CD4-positive, alpha-beta memory T cell (primary cell): Measurements from ENCODE around the gene KANSL1. TPM values are rescaled to one million over a fixed set of nuclear protein-coding genes. Genes with fewer than 3 reads are reported as not detected.

Source experiments
- CTCF ChIA-PET: fragments of 350-600 bp; sonication (Branson Sonifier 250); formaldehyde crosslinking; loops from one replicate; lab custom pipeline; 2021; ENCODE audit warnings: inconsistent platforms; ENCODE audit not compliant: partially characterized antibody; lab: Charles Lee
- POLR2A ChIA-PET: fragments of 350-600 bp; sonication (Branson Sonifier 250); formaldehyde crosslinking; loops from one replicate; lab custom pipeline; 2021; ENCODE audit not compliant: partially characterized antibody; lab: Charles Lee
- DNase-seq, 5 donors: peaks; one replicate each; pipeline versions ENCODE4 v3.0.0 to v3.0.0-alpha.2; 2020 to 2022; ENCODE audit warnings: mixed read lengths in 1 of 5
- H3K27ac ChIP-seq: one replicate; pipeline ENCODE4 v1.7.0; 2013; ENCODE audit warnings: low read depth, low read length
- H3K27me3 ChIP-seq: 2 replicates; pipeline ENCODE4 v1.7.0; 2013; ENCODE audit warnings: mild to moderate bottlenecking, low read length, moderate library complexity; ENCODE audit not compliant: insufficient read depth
- H3K36me3 ChIP-seq: 2 replicates; pipeline ENCODE4 v1.7.0; 2013; ENCODE audit warnings: mild to moderate bottlenecking, low read length, moderate library complexity; ENCODE audit not compliant: insufficient read depth
- H3K4me1 ChIP-seq: 2 replicates; pipeline ENCODE4 v1.7.0; 2013; ENCODE audit warnings: mild to moderate bottlenecking, low read length, moderate library complexity; ENCODE audit not compliant: insufficient read depth
- H3K4me3 ChIP-seq, 2 donors: one replicate each; pipeline ENCODE4 v1.7.0; 2013; ENCODE audit warnings: low read length in 2 of 2, mild to moderate bottlenecking in 1 of 2
- H3K9me3 ChIP-seq, 2 donors: one replicate each; pipeline ENCODE4 v1.7.0; 2013; ENCODE audit warnings: low read length in 2 of 2, control low read depth in 1 of 2; ENCODE audit not compliant: control insufficient read depth in 1 of 2
- H3K27ac Mint-ChIP-seq, 7 donors: one replicate each; pipeline ENCODE4 v1.8.0; 2020 to 2021; ENCODE audit warnings: mixed read lengths in 7 of 7, mild to moderate bottlenecking in 6 of 7, inconsistent platforms in 3 of 7, moderate library complexity in 3 of 7
- H3K27me3 Mint-ChIP-seq, 2 donors: one replicate each; pipeline ENCODE4 v1.8.0; 2020 to 2021; ENCODE audit warnings: mixed read lengths in 2 of 2
- H3K36me3 Mint-ChIP-seq, 2 donors: one replicate each; pipeline ENCODE4 v1.8.0; 2020 to 2021; ENCODE audit warnings: mixed read lengths in 2 of 2, inconsistent platforms in 1 of 2, mild to moderate bottlenecking in 1 of 2
- H3K4me1 Mint-ChIP-seq, 4 donors: one replicate each; pipeline ENCODE4 v1.8.0; 2020 to 2021; ENCODE audit warnings: mixed read lengths in 4 of 4, mild to moderate bottlenecking in 1 of 4
- H3K4me3 Mint-ChIP-seq, 8 donors: one replicate each; pipeline ENCODE4 v1.8.0; 2020 to 2021; ENCODE audit warnings: mixed read lengths in 8 of 8, mild to moderate bottlenecking in 7 of 8, moderate library complexity in 6 of 8, inconsistent platforms in 3 of 8
- H3K9me3 Mint-ChIP-seq, 8 donors: one replicate each; pipeline ENCODE4 v1.8.0; 2020 to 2021; ENCODE audit warnings: mixed read lengths in 8 of 8, mild to moderate bottlenecking in 5 of 8, inconsistent platforms in 3 of 8, moderate library complexity in 1 of 8
- intact Hi-C: fragments of 100-400 bp; cut with micrococcal nuclease; formaldehyde crosslinking; loops from one replicate; pipeline ENCODE4 v1.15.1; 2023
- polyA plus RNA-seq, 2 donors: library from polyadenylated mRNA; unstranded; fragments of 300-500 nt; fragmentation: Illumina TruSeq; gene quantifications; one replicate each; pipeline ENCODE4 v1.2.3, GENCODE V29; 2021
- total RNA-seq, 2 experiments: library from RNA; stranded (reverse); gene quantifications; one replicate each; pipeline ENCODE4 v1.2.3, GENCODE V29; 2021

The KANSL1 gene
- total and polyA plus RNA-seq, 4 experiments from 2014 or later = 6.7 to 206 (median 107) TPM

GRCh38 chr17:46012506-46013079 lies 180.6 kb downstream of the KANSL1 start:
- H3K9me3 ChIP-seq = no peaks in the 10 kb centered on the region
- intact Hi-C loops = no loop called here
- no peak overlapping the region for H3K4me3 ChIP-seq
- no peaks in the 10 kb centered on the region for H3K4me1 ChIP-seq
- Mint-ChIP-seq H3K9me3 (peaks cover 0 to 1% (median 0%) of the 10 kb centered on the region in 8 donors), H3K4me1 (no peaks in the 10 kb centered on the region), H3K36me3 (no peaks in the 10 kb centered on the region), H3K4me3 (no peak overlapping the region), H3K27me3 (no peaks in the 10 kb centered on the region), H3K27ac (peak overlapping the region in 2 of 7 donors; percentile 24 to 70)
- no peak overlapping the region for H3K27ac ChIP-seq
- DNase-seq = no peak
- no peaks in the 10 kb centered on the region for H3K36me3 ChIP-seq
- ChIA-PET CTCF (interaction anchor here (1.2 to 1.4 kb wide), 2 partner anchors 12 to 200 kb away, joined by 3 to 4 read pairs; no protein-coding TSS in a partner anchor), POLR2A (interaction anchor here (1.1 kb wide), 1 partner anchor 8 kb away, joined by 3 read pairs; no protein-coding TSS in a partner anchor)
- no peaks in the 10 kb centered on the region for H3K27me3 ChIP-seq

DNA sequence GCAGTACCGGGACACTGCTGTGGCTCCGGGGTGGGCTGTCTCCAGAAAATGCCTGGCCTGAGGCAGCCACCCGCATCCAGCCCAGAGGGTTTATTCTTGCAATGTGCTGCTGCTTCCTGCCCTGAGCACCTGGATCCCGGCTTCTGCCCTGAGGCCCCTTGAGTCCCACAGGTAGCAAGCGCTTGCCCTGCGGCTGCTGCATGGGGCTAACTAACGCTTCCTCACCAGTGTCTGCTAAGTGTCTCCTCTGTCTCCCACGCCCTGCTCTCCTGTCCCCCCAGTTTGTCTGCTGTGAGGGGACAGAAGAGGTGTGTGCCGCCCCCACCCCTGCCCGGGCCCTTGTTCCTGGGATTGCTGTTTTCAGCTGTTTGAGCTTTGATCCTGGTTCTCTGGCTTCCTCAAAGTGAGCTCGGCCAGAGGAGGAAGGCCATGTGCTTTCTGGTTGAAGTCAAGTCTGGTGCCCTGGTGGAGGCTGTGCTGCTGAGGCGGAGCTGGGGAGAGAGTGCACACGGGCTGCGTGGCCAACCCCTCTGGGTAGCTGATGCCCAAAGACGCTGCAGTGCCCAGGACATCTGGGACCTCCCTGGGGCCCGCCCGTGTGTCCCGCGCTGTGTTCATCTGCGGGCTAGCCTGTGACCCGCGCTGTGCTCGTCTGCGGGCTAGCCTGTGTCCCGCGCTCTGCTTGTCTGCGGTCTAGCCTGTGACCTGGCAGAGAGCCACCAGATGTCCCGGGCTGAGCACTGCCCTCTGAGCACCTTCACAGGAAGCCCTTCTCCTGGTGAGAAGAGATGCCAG lies 181.3 kb downstream of the KANSL1 start:
- Mint-ChIP-seq H3K9me3 (peaks cover 0 to 1% (median 0%) of the 10 kb centered on the region in 8 donors), H3K36me3 (no peaks in the 10 kb centered on the region), H3K27me3 (no peaks in the 10 kb centered on the region), H3K27ac (no peak overlapping the region), H3K4me1 (no peaks in the 10 kb centered on the region), H3K4me3 (no peak overlapping the region)
- no peak for DNase-seq
- Histone ChIP-seq H3K4me3 (no peak overlapping the region), H3K27ac (no peak overlapping the region), H3K36me3 (no peaks in the 10 kb centered on the region), H3K27me3 (no peaks in the 10 kb centered on the region), H3K9me3 (no peaks in the 10 kb centered on the region), H3K4me1 (no peaks in the 10 kb centered on the region)
- CTCF ChIA-PET = interaction anchor here (1.2 to 1.4 kb wide), 2 partner anchors 11 to 201 kb away, joined by 3 to 4 read pairs; no protein-coding TSS in a partner anchor
- intact Hi-C loops = no loop called here
- POLR2A ChIA-PET = interaction anchor here (1.1 kb wide), 1 partner anchor 9 kb away, joined by 3 read pairs; no protein-coding TSS in a partner anchor

DNA sequence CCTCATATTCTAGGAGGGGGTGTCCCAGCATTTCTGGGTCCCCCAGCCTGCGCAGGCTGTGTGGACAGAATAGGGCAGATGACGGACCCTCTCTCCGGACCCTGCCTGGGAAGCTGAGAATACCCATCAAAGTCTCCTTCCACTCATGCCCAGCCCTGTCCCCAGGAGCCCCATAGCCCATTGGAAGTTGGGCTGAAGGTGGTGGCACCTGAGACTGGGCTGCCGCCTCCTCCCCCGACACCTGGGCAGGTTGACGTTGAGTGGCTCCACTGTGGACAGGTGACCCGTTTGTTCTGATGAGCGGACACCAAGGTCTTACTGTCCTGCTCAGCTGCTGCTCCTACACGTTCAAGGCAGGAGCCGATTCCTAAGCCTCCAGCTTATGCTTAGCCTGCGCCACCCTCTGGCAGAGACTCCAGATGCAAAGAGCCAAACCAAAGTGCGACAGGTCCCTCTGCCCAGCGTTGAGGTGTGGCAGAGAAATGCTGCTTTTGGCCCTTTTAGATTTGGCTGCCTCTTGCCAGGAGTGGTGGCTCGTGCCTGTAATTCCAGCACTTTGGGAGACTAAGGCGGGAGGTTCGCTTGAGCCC lies 182.5 kb downstream of the KANSL1 start:
- no peak for DNase-seq
- peaks cover 0 to 1% (median 0%) of the 10 kb centered on the region in 8 donors for H3K9me3 Mint-ChIP-seq
- POLR2A ChIA-PET = no interaction called here

GRCh38 chr17:46009681-46010596 lies 183.3 kb downstream of the KANSL1 start:
- Histone ChIP-seq H3K4me1 (no peaks in the 10 kb centered on the region), H3K36me3 (no peaks in the 10 kb centered on the region), H3K27ac (no peak overlapping the region), H3K9me3 (no peaks in the 10 kb centered on the region), H3K27me3 (no peaks in the 10 kb centered on the region), H3K4me3 (no peak overlapping the region)
- H3K36me3 Mint-ChIP-seq = no peaks in the 10 kb centered on the region
- ChIA-PET POLR2A (no interaction called here), CTCF (no interaction called here)
- H3K4me3 Mint-ChIP-seq = no peak overlapping the region
- intact Hi-C loops = no loop called here
- H3K4me1 Mint-ChIP-seq = no peaks in the 10 kb centered on the region
- peaks cover 0 to 1% (median 0%) of the 10 kb centered on the region in 8 donors for H3K9me3 Mint-ChIP-seq
- peaks cover 0 to 2% of the 10 kb centered on the region in 2 donors for H3K27me3 Mint-ChIP-seq
- DNase-seq = no peak
- no peak overlapping the region for H3K27ac Mint-ChIP-seq

More for the DNA sequence above, 182.5 kb downstream of the KANSL1 start:
- Histone ChIP-seq H3K4me1 (no peaks in the 10 kb centered on the region), H3K4me3 (no peak overlapping the region), H3K27ac (no peak overlapping the region), H3K27me3 (no peaks in the 10 kb centered on the region), H3K36me3 (no peaks in the 10 kb centered on the region), H3K9me3 (no peaks in the 10 kb centered on the region)
- CTCF ChIA-PET = interaction anchor here (0.9 to 1.4 kb wide), 2 partner anchors 8 to 10 kb away, joined by 4 read pairs; no protein-coding TSS in a partner anchor
- H3K4me3 Mint-ChIP-seq = no peak overlapping the region
- no peaks in the 10 kb centered on the region for H3K4me1 Mint-ChIP-seq
- intact Hi-C loops = no loop called here
- H3K27ac Mint-ChIP-seq = no peak overlapping the region
- H3K36me3 Mint-ChIP-seq = no peaks in the 10 kb centered on the region
- peaks cover 0 to 2% of the 10 kb centered on the region in 2 donors for H3K27me3 Mint-ChIP-seq

DNA sequence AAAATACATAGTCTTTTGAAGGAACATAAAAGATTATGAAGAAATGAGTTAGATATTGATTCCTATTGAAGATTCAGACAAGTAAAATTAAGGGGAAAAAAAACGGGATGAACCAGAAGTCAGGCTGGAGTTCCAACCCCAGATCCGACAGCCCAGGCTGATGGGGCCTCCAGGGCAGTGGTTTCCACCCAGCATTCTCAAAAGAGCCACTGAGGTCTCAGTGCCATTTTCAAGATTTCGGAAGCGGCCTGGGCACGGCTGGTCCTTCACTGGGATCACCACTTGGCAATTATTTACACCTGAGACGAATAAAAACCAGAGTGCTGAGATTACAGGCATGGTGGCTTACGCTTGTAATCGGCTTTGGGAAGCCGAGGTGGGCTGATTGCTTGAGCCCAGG lies 184.6 kb downstream of the KANSL1 start:
- H3K9me3 ChIP-seq = no peaks in the 10 kb centered on the region
- H3K4me1 Mint-ChIP-seq = no peaks in the 10 kb centered on the region
- peaks cover 0 to 1% (median 0%) of the 10 kb centered on the region in 8 donors for H3K9me3 Mint-ChIP-seq
- H3K36me3 ChIP-seq = no peaks in the 10 kb centered on the region
- H3K27me3 ChIP-seq = no peaks in the 10 kb centered on the region
- POLR2A ChIA-PET = interaction anchor here (0.6 kb wide), 1 partner anchor 149 kb away, joined by 3 read pairs; no protein-coding TSS in a partner anchor
- no peak overlapping the region for H3K4me3 Mint-ChIP-seq
- CTCF ChIA-PET = interaction anchor here (0.6 to 1.1 kb wide), 2 partner anchors 184 to 204 kb away, joined by 3 read pairs; partner anchors contain the start of gene KANSL1
- H3K36me3 Mint-ChIP-seq = no peaks in the 10 kb centered on the region
- no peaks in the 10 kb centered on the region for H3K4me1 ChIP-seq
- DNase-seq = no peak
- no peak overlapping the region for H3K4me3 ChIP-seq
- no peak overlapping the region for H3K27ac ChIP-seq
- intact Hi-C loops = no loop called here
- peaks cover 0 to 2% of the 10 kb centered on the region in 2 donors for H3K27me3 Mint-ChIP-seq
- no peak overlapping the region for H3K27ac Mint-ChIP-seq

- Histone ChIP-seq H3K4me1 (peaks cover 4% of the 10 kb centered on the region), H3K27ac (no peak overlapping the region), H3K27me3 (no peaks in the 10 kb centered on the region), H3K9me3 (no peaks in the 10 kb centered on the region), H3K36me3 (no peaks in the 10 kb centered on the region), H3K4me3 (no peak overlapping the region)
- intact Hi-C loops = no loop called here
- peaks cover 0 to 1% (median 0%) of the 10 kb centered on the region in 8 donors for H3K9me3 Mint-ChIP-seq
- no peak overlapping the region for H3K27ac Mint-ChIP-seq
- peaks cover 0 to 2% of the 10 kb centered on the region in 2 donors for H3K27me3 Mint-ChIP-seq
- DNase-seq = no peak
- H3K4me1 Mint-ChIP-seq = no peaks in the 10 kb centered on the region
- CTCF ChIA-PET = interaction anchor here (0.7 to 1.7 kb wide), 3 partner anchors 44 to 206 kb away, joined by 3 to 4 read pairs (median 3); partner anchors contain the start of gene KANSL1
- H3K36me3 Mint-ChIP-seq = no peaks in the 10 kb centered on the region
- H3K4me3 Mint-ChIP-seq = no peak overlapping the region
- POLR2A ChIA-PET = no interaction called here
Observed at GRCh38 chr17:46007461-46007965, 185.7 kb downstream of the KANSL1 start.
